ENCODE data around the gene S1PR4.
"Not testable (repeated sequence)": the region's sequence is repeated elsewhere in the genome, so short reads cannot be mapped to it uniquely, and the experiment has no call there.

S1PR4 gene

GRCh38 chr19:3220576-3220975 is 42.0 kb downstream of the S1PR4 start:
- no peak for DNase-seq (ENCODE audit: low read depth, low spot score)

- DNase-seq (ENCODE audit: low read depth, low spot score): not testable (repeated sequence)
Measured at GRCh38 chr19:3221576-3221975, 43.0 kb downstream of the S1PR4 start.

- no peak for DNase-seq (ENCODE audit: low read depth, low spot score)
Measured at GRCh38 chr19:3222709-3223108, 44.1 kb downstream of the S1PR4 start.

- DNase-seq (ENCODE audit: low read depth, low spot score): no peak
Measured at GRCh38 chr19:3224346-3225168, 46.0 kb downstream of the S1PR4 start, which contains the start of gene CELF5. Gene CELF5 (plus strand): TSS chr19:3224661. CDS start chr19:3224740, 79 bp downstream.

- no peak for DNase-seq (ENCODE audit: low read depth, low spot score)
Measured at GRCh38 chr19:3225169-3225485, 46.6 kb downstream of the S1PR4 start.

- no peak for DNase-seq (ENCODE audit: low read depth, low spot score)
Measured at GRCh38 chr19:3225677-3226093, 47.1 kb downstream of the S1PR4 start.

GRCh38 chr19:3227054-3227626 is 48.6 kb downstream of the S1PR4 start:
- DNase-seq (ENCODE audit: low read depth, low spot score): no peak

- no peak for DNase-seq (ENCODE audit: low read depth, low spot score)
Measured at GRCh38 chr19:3229346-3229743, 50.8 kb downstream of the S1PR4 start.

Measured in ELF-1 (cell line).